Fibroblast of skin of right biceps (primary cell): ENCODE results near the gene TCP11L2.

Source experiments
- DNase-seq: peaks from one replicate; pipeline ENCODE4 v3.0.0-alpha.2; 2013

The TCP11L2 gene

DNA sequence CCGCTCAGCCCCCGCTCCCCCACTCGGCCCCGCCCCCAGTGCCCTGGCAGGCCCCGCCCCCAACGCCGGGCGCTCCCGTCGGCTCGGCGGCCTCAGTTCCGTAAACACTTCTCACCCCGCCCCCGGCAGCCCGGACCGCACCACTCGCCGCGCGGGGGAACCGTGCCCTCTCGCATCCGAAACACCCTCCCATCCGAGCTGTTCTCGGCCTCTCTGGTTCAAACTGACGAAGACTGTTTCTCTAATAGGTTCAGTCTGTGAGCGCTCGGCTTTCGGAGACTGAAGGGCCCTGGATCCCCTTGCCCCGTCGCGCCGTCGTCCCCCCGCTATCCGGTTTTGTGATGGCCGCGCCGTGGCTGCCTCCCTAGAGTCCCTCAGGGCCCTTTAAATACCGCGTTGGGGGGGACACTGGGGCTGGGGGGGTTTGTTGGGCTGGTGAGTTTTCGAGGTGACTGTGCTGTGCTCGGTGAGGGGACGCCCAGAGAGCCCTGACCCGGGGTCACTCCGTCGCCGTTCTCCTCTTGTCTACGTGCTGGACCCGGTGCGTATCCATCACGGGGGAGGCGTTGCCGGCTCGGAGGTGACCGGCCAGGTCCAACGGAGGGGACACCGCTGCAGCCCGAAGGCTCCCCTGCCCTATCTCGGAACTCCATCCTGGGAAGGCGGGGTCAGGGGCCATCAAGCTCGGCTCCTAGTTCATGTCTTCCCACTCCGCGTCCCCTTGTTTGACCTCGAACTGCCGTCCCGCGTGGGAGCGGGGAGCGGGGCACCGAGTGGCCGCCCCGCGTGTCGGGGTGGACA, at the start of gene TCP11L2:
TSS of gene TCP11L2 (plus strand) at position 333 of the 801 bp plus-strand sequence. CDS start 8,343 bp downstream, outside the sequence.
- DNase-seq = peak; percentile 85

DNA sequence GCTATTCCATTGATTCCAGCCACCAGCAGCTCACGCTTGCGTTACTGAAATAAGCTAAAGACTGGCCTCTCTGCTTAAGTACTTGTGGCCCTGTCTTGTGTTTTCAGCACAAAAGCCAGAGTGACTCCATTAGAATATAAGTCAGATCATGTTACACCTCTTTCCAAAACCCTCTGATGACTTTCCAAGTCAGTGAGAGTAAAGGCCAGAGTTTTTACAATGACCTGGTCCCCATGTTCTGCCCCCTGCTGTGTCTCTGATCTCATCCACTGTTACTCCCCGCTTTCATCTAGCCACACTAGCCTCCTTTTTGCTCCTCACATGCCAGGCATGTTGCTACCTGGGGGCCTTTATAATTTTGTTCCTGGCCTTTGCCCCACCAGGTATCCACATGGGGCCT, 47.8 kb upstream of the TCP11L2 start:
- no peak for DNase-seq

DNA sequence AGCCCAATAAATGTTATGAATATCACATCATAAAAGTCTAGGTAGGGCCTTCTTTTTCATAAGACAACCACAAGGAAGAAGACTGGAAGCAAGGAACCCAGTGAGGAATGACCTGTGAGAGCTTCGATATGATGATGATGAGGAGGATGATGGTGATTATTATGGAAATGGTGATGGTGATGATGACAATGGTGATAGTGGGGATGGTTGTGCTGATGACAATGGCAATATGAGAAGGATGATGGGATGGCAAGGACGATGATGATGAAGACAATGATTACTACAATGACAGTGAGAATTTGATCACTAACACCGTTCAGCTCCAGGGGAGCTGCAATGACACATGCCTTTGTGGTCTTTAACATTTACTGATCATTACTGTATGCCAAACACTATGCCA, 47.0 kb upstream of the TCP11L2 start:
- DNase-seq = no peak

DNA sequence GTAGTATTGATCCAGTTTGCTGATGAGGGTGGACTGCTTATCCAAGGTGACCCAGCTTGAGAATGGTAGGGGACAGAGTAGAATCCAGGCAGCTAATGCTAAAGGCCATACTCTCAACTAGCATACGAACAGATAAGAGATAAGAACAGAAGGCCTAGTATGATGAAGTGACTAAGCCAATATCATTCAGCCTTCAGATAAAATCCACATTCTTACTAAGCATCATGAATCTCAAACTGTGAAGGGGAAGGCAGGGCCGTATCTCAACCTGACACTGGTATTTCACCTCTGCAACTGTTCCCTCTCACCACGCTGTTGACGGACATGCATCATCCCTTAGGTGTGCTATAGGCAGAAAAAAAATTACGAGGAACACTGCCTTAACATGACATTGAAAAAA, 46.6 kb upstream of the TCP11L2 start:
- no peak for DNase-seq

DNA sequence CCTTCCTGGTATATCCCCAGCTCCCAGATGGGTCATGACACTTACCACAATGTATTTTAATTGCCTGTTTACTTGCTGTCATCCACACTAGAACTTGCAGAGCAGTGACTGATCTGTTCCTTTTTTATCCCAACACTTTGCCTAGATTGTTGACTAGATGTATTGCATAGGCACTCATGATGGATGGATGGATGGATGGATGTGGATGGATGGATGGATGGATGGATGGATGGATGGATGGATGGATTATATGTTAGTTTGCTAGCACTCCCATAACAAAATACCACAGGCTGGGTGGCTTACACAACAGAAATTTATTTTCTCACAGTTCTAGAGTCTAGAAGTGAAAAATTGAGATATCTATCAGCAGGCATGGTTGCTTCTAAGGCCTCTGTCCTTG, 46.0 kb upstream of the TCP11L2 start:
- DNase-seq = no peak

DNA sequence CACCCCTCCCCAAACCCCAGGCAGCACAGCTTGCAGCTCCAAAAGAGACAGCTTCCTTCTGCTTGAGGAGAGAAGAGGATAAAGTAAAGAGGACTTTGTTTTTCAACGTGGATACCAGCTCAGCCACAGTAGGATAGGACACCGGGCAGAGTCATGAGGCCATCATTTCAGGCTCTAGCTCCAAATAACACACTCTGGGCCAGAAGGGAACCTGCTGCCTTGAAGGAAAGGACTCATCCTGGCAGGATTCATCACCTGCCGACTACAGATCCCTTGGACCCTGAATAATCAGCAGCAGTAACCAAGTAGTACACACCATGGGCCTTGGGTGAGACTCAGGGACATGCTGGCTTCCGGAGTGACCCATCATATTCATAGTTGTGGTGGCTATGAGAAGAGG, 44.3 kb upstream of the TCP11L2 start:
- no peak for DNase-seq

DNA sequence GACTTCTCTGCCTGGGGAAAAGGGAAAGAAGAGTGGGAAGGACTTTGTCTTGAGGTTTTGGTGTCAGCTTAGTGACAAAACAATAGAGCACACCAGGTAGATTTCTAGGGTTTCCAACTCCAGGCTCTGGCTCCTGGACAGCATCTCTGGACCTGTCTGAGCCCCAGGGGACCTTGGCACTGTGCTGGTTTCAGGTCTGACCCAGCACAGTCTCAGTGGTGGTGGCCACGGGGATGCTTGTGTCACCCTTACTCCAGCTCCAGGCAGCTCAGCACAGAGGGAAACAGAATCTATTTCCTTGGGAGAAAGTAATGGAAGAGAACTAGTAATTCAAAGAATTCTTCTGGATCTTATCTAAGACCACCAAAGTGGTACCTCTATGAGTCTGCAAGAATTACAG, 43.6 kb upstream of the TCP11L2 start:
- DNase-seq = no peak

DNA sequence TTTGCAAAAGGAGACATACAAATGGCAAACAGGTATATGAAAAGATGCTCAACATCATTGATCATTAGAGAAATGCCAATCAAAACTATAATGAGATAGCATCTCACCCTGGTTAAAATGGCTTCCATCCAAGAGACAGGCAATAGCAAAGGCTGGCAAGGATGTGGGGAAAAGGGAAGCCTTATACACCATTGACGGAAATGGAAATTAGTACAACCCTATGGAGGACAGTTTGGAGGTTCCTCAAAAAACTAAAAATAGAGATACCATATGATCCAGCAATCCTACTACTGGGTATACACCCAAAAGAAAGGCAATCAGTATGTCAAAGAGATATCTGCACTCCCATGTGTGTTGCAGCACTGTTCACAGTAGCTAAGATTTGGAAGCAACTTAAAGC, 37.4 kb upstream of the TCP11L2 start:
- DNase-seq = no peak

DNA sequence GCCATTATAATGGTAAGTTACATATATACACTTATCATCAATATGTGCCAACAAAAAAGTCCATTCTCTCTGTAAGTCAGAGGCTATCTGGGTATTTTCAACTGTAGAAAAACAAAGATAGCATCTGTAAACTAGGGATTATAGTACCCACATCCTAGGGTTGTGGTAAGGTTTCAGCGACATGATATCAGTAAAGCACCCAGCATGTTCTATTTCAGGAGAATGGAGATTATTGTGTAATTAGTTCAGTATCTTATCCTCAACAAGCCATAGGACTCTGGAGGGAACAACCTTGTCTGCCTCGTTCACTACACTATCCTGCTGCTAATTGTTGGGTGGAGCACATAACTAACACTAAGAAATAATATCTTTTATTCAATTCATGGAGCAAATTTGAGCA, 35.0 kb upstream of the TCP11L2 start:
- DNase-seq = no peak

DNA sequence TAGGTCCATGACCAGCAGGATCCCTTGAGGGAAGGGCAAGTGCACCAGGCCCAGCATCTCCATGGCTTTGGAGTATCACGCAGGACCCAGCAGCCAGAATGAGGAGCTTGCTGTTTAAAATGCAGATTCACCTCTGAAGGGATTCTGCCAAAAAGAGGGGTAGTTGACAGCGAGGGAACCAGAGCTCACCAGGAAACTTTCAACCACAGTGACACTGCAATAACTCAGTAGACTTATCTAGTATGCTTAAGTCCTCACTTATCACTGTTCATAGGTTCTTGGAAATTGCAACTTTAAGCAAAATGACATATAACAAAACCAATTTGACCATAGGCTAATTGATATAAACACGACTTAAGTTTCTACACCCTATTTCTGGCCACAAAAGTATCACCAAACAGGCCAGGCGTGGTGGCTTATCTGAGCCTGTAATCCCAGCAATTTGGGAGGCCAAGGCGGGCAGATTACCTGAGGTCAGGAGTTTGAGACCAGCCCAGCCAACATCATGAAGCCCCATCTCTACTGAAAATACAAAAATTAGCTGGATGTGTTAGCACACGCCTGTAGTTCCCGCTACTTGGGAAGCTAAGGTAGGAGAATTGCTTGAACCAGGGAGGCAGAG, 33.3 kb upstream of the TCP11L2 start:
- DNase-seq = no peak

DNA sequence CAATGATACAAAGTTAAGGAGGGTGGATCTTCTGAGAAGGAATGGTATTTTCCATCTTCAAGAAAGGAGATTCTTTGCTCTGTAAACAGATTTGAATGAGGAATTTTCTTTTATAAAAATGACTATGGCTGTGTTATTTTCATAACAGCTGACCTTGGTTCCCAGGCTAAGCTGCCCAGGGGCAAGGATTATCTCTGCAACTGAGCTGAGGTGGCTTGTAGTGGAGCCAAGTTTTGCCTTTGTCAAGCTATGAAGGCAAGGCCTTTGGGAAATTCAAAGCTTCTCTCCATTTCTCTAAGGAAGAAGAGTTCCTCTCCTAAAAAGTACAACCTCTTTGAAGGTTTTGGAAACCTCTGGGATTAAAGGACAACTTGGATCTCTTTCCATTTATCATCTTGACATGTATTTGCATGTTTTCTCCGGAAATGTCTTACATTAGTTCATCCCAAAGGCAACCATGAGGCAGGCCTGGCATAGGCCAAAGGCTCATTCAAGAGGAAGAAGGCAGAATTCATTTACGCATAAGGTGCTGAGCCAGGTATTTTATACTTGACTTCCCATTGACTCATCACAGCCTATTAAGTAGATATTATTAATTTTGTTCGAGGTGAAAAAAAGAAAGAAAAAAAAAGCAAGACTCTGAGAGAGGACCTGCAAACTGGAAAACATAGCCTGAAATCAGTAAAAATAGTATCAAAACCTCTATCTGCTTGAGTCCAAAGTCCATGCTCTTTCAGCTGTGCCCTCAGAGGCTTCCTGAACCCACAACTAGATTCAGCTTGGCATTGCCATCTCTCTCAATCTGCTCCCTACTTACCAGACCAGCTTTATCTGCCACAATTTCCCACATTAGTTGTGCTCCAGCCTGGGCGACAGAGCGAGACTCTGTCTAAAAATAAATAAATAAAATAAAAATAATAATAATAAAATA, 30.7 kb upstream of the TCP11L2 start:
- DNase-seq = no peak

DNA sequence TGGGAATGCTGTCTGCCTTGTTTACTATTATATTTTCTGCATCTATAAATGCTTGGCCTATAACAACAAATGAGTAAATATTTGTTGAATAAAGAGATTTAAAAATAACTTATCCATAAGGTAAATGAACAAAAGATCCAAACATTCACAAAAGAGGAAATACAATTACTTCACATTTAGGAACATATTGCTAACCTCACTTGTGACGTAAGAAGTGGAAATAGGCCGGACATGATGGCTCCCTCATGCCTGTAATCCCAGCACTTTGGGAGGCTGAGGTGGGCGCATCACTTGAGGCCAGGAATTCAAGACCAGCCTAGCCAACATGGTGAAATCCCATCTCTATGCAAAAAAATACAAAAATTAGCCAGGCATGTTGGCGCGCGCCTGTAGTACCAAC, 29.0 kb upstream of the TCP11L2 start:
- no peak for DNase-seq

DNA sequence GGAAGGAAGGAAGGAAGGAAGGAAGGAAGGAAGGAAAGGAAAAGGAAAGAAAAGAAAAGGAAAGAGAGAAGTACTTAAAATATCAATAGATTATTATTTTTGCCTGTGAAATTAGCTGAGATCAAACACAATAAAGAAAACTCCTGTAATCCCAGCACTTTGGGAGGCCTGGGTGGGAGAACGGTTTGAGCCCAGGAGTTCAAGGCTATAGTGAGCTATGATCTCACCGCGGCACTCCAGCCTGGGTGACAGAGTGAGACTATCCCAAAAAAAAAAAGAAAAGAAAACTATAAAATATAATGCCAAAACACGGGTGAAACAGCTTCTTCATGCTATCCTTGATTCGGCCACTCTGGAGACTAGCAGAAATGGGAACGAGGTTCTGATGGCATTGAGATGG, 28.5 kb upstream of the TCP11L2 start:
- no peak for DNase-seq

DNA sequence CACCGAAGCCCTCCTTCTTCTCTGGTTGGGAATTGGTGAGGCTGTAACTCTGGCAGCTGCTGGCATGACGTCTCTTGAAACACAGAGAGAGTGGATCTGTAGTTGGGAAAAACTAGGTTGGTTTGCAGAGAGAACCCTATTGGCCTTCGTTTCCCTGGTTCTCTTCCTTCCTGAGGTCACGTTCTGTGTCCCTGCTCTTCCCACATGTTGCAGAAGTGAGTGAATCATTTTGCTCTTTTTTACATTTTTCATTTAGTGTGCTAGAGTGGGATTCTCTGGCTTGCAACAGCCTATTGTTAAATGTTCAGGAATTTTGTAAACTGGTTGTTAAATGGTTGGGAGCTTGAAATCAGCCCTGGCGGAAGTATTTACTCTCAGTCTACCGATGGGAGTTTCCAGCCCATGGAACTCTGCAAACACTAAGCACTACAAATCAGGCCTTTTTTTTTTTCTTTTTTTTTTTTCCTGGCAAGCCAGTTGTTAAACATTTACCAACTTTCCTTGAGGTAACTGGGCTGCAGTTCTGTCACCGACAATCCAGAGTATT, 27.9 kb upstream of the TCP11L2 start:
- peak; percentile 7 for DNase-seq

DNA sequence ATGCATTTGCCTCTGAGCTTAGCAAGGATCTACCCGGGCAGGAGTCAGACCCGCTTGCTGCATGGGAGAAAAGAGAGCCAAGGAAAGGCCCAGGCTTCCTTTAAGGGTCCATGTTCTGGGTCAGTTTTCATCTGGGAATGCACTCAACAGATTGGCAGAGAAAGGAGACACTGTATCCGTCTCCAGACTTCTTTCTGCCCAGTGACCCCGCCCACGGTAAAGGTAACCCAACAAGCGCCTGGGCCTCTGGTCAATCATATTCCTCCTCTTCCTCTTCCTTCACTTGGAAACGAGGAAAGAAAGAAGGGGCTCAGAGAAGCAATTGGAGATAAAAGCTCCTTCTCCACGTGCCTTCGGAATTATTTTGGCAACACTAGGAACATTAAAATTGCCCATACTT, 27.1 kb upstream of the TCP11L2 start:
- no peak for DNase-seq

DNA sequence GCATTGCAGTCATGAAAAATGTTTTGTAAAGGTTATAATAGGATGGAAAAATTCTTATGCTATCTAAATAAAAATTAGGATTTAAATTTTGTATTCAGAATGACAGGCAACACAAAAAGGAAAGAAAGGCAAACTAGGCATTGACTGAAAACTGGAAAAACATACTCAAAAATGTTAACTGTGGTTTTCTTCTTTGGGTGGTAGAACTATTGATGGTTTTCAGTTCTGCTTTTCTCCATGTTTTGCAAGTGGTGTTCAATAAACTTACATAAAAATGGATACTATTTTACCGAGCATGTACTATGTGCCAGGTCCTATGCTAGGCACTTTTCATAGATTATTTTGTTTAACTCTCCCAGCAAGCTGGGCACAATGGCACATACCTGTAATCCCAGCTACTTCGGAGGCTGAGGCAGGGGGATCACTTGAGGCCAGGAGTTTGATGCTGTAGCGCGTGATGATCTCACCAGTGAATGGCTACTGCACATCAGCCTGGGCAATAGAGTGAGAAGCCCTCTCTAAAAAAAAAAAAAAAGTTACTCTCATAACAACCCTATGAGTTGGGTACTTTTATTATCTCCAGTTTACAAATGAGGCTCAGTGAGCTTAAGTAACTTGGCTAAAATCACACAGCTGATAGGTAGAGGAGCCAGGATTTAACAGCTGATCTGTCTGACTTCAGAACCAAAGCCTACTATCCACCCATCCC, 26.3 kb upstream of the TCP11L2 start:
- DNase-seq = no peak

DNA sequence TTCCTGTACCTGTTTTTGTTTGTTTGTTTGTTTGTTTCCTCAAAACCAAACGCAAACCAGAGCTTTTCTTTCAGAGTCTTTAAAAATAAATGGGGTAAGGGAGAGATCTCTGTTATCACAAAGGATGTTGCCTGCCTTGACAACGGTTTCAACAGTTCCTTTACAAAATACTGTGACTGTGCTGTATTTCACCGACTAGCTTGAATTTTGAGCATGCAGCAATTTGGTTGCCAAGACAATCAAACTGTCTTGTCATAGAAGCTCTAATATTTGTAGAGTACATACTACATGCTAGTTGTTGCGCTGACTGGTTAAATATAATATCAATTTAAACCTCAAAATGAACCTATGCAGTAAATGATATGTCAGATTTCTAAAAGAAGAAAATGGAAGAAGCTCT, 22.4 kb upstream of the TCP11L2 start:
- no peak for DNase-seq

DNA sequence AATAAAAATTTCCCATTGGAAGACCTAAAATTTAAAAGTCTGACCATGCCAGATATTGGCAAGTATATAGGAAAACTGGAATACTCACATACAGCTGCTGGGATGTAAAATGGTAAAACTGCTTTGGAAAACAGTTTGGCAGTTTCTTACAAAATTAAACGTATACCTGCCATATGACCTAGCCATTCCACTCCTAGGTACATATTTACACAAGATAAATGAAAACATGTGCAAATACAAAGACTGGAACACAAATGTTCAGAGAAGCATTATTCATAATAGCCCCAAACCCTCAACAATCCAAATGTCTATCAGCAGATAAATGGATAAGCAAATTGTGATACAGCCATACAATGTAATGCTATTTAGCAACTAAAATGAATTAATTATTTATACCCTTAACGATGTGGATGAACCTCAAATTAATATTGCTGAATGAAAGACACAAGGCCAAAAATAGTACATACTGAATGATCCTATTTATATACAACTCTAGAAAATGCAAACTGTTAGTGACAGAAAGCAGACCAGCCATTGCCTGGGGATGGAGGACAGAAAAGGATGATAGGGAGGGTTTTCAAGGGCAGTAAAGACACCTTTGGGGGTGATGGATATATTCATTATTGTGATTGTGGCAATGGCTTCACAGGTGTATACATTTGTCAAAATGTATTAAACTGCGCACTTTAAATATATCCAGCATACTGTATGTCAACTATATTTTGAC, 21.3 kb upstream of the TCP11L2 start:
- no peak for DNase-seq

DNA sequence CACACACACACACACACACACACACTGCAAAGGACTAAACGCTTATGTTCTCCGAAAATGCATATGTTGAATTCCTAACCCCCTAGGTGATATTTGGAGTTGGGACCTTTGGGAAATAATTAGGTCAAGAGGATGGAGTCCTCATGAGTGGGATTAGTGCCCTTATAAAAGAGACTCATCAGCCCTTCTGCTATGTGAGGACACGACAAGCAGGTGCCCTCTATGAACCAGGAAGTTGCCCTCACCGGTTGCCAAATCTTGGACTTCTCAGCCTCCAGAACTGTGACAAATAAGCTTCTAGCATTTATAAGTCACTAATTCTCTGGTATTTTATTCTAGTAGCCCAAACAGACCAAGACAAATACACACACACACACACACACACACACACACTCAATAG, 20.7 kb upstream of the TCP11L2 start:
- no peak for DNase-seq

DNA sequence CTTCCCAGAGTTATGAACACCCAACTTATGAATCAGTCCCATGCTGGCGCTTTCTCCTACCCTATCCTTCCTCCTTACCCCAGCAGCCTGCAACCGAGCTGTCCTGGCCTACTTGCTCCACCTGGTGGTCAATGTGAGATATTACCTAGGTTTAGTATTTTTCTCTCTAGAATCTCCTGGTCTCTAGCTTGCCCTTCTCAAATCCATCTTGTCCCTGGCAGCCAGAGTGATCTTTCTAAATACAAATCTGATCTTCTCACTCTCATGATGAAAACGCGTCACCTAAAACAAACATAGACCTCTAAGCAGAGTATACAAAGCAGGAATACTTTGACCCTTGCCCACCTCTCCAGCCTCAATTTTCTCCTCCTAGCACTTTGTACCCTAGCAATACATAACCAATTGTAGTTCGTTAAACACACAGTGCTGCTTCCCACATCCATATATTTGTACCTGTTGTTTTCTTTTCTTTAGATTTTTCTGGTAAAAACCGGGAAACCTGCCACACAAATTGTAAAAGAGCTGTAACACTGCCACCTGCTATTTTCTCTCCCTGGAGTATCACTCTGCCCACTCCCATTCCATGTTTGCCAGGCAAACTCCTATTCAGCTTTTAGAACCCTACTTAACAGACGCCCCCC, 20.0 kb upstream of the TCP11L2 start:
- peak; percentile 66 for DNase-seq

DNA sequence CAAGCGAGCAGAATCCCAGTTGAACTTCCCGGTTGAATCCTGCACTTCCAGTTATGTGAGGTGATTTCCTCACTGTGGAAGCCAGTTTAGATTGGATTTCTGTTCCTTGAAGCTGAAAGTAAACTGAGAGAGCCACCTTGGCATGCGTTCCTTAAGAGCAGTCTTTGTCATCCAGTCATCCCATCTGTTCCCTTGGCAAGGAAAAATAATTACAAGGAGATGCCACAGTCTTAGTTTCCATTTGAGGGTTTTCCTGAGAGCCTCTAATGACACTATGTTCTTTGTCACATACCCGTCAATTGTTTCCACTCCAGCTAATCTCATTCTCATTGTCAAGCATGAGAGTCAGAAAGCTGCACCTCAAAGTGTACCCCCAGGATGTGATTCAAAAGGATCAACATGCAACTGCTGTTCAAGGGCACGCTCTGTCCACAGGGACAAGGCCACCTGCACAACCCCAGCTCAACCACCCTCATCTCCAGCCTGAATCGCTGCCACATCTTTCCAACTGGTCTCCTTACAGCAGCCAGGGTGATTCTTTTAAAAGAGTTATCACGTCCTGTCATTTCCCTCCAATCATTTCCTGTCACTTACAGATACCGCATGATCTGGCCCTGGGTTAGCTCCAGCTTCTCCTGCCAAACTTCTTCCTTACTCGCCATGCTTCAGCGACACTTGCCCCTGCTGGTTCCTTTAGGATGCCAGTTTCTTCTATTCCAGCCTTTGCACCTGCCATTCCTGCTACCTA, 18.0 kb upstream of the TCP11L2 start:
- no peak for DNase-seq
